Measurements from ENCODE around the gene NTRK3.

Gene NTRK3

DNA sequence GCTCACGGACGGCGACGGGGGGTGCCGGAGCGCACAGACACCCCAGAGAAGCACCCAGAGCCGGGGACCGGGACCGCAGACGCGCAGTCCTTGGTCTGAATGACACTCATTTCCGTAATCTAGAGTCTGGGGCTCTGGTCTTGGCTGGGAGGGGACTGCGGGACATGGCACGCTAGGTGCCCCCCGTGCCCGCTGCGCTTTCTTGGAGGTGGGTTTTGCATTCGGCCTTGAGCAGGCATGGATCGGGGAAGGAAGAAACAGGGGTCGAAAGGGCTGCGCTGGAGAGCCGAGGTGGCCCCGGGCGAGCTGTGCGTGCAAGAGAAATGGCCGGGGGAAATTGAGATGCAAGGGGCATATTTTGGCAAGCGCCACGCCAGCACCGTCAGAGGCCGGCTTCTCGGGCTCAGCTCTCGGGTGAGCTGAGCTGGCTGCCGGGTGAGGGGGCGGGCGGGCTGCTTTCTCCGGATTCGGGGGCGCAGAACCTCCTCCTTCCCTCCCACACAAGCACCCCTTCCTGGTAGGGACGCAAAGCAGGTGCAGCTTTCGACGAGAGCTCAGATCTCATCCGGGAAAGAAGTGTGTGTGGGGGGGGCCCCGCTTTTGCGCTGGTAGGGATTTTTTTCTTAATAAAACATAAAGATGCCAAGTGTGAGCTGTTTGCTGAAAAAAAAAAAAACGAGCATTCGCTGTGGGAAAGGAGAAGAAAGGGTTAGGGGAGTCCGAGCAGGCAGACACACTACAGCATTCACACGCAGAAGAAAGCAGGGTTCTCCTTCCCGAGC, 963 bp upstream of the NTRK3 start:
- DNase-seq (ENCODE audit: low spot score): no peak

DNA sequence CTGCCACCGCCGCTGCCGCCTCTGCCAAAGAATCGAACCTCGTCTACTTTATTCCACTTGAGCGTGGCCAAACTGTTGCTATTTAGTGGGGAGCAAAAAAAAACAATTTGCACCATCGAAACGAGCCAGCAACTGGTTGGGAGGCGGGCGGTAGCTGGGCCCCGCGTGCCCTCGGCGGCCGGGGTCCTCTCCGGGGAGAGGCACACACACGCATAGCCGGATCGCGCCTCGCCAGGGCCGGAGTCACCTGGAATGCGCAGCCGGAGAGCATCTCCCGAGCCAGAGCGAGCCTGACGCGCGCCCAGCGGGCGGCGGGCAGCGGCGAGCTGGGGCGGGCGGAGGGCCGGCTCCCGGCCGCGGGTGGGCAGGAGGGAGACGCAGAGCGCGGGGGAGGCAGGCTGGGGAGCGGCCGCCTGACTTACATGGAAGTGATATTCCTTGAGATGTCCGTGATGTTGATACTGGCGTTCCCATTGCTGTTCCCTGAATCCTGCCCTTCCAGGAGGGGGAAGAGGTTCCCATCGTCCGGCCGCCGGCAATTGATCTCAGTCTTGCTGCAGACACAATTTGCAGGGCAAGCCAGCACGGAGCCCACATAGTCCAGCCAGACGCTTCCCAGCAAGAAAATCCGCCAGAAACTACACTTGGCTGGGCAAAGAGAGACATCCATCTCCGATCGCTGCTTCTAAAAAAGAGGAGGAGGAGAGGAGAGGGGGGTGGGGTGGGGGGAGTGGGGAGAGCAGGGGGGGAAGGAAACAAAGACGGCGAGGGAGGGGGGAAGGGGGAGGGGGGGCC, 858 bp downstream of the NTRK3 start:
- DNase-seq (ENCODE audit: low spot score): no peak

DNA sequence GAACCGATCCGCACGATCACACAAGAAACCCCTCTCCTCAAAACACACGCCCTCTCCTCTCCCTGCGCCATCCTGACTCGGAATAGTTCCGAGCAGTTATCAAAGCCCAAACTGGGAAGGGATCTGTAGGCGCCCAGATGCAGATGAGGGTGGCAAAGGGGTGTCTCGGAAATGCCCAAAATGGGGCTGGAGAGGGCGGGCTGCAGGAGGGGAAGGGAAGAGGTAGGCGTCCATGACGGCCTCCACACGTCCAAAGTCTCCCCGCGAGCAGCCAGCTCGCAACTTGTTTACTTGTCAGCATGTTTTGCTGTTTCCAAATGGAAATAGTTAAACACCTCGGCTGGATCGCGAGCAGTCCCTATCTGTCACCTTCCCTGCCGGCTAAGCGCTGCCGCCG, 1.5 kb downstream of the NTRK3 start:
- no peak for DNase-seq (ENCODE audit: low spot score)

DNA sequence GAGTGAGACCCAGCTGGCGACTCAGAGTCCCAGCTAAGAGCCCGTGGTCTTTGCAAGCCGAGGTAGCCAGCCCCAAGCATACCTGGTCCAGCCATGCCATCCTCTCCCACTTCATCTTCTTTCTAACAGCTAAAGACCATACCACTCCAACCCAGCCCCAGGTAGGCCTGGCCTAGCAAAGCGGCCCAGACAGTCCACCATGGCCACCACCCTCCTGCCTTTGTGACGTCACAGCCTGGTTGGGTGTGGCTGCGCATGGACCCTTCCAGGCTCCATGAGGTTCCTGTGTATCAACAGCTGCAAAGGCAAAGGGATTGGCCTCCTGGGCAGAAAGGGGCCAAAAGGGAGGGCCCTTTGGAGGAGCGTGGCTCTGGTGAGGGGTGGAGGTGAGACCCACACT, 4.1 kb downstream of the NTRK3 start:
- no peak for DNase-seq (ENCODE audit: low spot score)

DNA sequence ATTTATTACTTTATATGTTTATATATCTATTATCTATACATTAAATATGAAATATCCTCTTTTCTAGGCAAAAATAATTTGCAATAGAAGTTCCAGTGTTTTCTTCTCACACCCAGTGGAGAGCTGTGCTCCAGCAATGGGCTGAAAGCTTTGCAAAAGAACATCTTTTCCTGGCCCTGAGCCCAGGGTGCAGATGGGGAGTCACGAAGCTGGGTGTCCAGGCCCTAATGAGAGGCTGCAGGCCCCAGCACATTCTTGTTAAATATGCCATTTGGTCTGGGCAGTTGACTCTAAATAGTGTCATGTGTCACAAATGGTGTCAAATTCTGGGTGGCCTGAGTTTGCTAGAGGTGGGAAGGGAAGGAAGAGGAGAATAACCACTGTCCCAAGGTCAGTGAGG, 5.7 kb downstream of the NTRK3 start:
- DNase-seq (ENCODE audit: low spot score): no peak

DNA sequence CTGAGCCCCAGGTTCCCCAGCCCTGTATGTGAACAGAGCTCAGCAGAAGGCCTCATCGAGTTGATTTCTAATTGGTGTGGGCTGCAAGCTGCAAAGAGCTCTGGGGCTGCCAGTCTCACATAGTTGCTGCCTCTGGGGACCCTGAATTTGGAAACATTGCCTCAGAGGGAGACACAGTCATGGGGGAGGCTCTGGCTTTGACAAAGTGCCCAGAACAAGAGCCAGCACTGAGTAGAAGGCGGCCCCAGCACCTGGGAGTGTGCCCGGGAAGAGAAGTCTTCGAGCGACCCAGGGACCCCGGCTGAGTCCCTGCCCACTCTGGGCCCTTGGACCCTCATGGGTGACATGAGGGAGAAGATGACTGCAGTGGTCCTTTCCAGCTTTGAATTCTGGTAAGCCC, 7.3 kb downstream of the NTRK3 start:
- DNase-seq (ENCODE audit: low spot score): no peak

DNA sequence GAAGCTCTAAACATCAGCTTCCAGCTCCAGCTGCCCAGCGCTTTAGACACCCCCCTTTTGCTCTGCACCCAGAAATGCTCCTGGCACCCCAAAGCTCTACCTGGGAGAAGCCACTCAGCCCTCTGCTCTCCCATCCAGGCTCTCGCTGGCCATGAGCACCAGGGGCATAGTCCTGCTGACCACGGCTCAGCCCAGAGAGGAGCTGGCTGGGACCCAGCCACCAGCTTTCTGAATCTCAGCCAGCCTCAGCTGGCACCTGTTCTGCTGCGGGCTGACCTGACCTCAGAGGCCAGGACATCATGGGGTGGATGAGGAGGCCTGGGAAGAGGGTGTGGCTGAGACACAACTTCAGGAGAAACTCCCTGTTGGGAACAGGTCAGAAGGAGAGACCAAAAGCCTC, 8.6 kb downstream of the NTRK3 start:
- no peak for DNase-seq (ENCODE audit: low spot score)

DNA sequence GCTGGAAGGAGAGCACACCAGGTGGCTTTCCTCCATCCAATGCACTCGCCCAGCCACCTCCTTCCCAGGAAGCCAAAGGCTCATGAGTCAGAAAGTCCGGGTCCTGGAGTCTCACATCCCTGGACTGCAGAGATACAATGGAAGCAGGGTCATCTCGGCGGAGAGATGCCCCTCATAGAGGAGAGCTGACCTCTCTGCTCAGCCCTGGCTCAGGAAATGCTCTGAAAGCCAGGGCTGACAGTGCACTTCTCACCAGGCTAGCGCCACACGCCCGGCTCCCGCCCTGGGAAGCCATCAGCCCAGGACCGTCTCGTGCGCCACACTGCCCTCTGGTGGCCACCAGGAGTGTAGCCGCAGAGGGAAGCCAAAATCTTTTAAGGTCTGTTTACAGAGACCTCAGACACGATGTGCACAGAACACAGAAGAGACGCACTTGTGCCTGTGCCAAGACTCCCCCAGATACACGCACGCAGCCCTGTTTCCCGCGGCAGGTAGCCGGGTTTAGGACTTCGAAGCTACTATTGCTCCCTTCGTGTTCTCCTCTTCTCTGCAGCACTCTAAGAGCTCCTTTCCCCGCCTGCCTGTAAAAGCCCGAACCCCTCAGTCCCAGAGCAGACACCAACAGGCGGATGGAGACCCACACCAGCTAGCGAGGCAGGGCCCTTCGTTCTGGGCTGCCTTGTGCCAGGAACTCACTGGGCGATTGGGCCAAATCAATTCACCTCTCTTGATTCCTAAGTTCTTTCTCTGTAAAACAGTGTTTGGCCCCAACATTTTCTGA, 9.7 kb downstream of the NTRK3 start:
- DNase-seq (ENCODE audit: low spot score): peak; percentile 82

DNA sequence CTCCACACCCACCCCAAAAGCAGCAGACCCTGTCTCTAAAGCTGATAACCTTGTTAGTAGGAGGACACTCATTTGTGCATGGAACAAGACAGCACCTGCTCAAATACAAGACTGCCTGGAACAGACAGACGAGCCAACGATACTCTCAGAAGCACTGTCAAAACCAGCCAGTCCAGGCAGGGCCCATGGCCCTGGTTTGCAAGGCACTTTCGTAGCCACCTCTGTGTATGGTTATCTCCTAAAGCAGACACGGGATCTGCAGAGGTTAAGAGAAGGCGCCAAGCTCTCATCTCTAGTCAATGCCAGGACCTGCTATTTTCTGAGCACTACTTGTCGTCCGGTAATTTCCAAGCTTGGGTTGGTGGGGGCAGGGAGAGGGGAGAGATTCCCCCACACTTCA, 10.5 kb downstream of the NTRK3 start:
- DNase-seq (ENCODE audit: low spot score): no peak

DNA sequence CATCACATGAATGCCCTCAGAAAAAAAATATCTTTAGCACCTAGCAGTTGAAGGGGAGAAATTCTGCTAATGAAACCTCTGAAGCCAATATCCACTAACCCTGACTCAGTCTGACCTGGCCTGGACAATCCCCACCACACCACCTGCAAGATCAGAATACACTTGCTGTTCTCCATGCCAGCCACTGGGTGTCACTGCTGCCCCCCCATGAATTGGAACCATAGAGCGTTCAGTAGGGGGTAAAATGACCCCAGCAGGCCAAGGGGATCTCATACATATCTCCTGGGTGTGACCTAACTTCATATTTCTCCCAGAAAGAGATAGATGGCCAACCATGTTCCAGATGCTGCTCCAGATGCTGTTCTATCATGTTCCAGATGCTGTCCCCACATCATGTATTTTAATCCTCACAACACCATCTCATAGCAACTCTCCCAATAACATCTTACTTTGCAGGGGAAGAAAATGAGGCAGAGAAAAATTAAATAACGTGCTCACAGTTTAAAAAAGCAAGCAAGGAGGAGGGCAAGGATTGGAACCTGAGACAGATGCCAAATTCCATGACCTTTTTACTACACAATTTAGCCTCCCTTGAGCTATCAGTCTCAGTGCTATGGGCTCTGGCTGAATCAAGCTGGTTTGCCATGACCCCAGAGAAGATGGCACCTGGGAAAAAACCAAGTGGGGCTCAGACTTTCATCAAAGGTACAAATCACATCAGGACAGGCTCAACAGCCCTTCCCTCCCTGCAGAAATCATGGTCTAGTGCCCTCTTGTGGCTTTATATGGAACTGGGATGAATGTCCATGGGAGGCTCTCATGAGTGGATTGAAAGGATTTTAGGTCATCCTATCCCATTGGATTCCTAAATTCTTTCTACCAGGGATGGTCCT, 12.4 kb downstream of the NTRK3 start:
- DNase-seq (ENCODE audit: low spot score): no peak

DNA sequence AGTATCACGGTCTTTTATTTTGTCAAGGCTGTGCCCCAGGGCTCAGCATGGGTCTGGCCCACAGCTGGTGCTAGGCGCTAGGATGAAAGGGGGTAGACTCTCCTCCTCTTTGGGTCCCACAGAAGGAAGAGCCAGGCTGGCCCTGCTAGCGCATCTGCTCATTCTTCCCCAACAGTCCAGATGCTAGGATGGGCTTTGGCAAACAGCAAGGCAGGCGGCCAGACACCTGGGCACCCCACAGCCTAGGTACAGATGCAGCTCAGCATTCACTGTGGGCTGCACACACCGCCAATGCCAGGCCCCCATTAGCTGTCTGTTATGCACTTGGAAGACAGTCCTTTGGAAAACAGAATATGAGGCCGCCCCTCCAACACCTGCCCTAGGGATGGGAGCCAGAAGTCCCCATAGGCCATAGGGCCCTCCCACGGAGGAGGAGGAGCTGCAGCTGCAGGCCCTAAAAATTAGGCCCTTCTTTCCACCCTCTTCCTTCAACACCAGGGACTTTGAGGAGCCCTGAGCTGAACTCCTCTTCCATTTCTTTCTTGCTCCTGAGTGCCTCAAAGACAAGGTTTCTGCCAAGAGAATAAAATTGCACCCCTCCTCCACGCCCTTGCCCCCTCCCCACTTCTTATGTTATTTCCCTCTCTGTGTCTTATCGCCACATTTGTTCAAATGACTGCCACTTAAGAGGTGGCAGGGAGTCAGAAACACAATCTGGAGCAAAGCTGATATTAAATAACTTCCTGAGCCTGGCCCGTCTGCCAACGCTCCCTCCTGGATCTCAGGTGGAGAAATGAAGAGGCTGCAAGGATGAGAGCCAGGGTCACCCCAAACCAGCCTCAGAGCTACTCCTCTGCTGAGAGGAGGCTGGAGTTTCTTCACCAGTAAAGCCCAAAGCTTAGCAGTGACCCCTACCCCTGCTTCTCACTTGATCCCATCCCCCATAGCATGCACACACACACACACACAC, 13.7 kb downstream of the NTRK3 start:
- DNase-seq (ENCODE audit: low spot score): no peak

DNA sequence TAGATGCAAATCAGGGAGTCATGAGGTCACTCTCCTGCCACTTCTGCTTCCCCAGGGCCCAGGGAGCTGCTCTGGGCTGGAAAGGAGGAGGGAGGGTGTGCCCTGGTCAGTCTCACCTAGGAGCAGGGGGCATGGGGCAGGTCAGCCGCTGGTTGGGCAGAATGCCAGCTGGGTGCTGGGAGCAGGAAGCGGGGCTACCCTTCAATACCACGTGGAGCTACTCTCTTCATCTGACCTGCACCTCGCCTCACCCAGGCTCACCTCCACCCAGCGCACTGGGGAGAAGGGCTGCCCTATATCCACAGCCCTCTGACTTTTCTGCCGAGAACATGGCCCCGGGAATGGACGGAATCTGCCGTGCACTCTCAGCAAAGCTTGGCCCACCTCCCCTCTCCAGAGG, 15.1 kb downstream of the NTRK3 start:
- DNase-seq (ENCODE audit: low spot score): no peak

DNA sequence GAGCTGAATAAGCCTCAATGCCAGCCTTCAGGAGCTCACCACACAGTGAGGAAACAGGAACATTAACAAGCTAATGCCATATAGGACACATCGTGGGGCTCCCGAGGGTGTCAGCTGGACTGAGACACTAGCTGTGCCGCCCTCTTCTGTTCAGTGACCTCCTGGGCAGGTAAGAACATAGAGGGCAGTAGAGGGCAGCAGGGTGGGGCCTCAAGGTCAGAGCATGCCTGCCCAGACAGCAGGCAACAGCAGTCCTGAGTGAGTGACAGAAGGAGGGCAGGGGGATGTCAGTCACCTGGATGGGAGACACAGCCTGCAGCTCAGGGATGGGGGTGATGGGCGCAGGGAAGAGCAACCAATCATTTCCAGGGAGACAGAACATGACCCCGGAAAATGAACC, 15.5 kb downstream of the NTRK3 start:
- no peak for DNase-seq (ENCODE audit: low spot score)

DNA sequence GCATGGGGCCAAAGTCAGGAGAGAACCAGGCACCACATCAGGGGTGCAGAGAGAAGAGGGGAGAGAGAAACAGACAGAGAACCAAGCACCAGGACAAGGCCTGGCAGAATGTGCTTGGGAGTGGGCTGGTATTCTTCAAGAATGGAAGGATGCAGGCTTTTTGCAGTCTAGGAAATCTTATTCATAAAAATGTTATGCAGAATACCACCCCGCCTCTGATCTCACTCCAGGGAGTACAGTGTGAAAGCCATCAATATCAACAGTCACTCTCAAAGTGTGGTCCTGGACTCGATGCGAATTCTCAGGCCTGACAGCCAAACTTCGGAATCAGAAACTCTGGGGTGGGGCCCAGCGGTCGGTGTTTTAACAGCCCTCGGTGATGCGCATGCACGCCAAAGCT, 16.9 kb downstream of the NTRK3 start:
- DNase-seq (ENCODE audit: low spot score): no peak

DNA sequence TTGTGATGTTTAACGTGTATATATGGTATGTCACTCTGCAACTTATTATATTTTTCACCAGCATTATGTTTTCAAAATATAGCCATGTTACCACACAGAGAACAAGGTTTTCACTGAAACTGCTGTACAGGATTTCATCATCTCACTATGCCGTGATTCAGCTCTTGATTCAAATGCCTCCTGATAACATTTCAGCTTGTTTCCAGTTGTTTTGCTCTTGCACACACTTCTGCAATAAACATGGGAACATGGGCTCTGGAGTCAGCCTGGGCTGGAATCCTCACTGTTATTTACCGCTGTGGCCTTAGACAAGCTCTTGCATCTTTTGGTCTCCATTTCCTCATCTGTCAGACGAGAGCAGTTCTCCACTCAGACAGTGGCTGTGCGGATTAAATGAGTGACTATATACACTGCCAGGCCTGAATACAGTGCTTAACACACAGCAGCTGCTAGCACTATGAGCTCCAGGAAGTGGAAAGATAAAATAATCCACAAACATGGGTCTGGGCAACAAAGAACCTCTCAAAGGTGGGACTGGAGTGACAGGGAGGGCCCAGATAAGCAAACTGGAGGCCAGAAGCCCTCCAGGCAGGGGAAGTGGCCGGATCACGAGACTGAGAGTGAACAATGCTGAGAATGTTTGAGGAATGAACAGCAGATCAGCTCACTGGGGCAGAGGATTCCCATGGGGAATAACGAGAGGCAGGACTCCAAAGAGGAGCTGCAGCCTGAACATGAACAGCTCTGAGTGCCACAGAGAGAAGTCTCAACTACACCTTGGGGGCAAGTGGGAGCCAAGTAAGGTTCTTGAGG, 17.7 kb downstream of the NTRK3 start:
- DNase-seq (ENCODE audit: low spot score): no peak

DNA sequence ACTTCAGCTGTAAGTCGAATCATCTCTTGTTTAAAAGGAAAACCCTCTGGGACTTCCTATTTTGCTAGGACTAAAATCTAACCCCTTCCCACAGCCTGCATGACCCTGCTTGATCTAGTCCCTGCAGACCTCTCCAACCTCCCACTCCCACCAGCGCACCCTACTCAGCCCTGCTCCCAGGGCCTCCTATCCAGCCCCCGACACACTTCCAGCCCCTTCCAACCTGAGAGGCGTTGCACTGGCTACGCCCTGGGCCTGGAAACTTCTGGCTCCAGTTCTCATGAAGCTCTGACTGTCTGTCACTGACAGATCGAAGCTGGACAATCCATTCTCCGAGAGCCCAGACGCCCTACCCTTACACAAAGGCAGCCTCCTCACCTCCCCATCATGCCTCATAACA, 21.8 kb downstream of the NTRK3 start:
- no peak for DNase-seq (ENCODE audit: low spot score)

DNA sequence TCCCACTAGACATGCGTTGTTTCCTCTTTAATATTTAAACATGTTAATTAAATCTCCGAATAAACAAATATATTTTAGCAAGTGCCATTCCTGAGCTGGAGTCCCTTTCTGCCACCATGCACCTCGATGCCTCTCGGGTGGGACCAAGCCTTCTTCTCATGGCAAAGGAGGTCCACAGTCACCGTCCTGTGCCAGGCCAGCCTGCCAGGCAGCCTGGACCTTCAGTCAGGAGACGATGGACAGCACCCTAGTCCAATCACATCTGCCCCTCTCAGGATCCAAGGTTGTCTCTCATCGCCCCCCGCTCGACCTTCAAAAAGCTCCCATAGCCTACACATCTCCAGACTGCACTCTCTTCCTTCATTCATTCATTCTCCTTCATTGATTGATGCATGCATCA, 22.6 kb downstream of the NTRK3 start:
- DNase-seq (ENCODE audit: low spot score): no peak

DNA sequence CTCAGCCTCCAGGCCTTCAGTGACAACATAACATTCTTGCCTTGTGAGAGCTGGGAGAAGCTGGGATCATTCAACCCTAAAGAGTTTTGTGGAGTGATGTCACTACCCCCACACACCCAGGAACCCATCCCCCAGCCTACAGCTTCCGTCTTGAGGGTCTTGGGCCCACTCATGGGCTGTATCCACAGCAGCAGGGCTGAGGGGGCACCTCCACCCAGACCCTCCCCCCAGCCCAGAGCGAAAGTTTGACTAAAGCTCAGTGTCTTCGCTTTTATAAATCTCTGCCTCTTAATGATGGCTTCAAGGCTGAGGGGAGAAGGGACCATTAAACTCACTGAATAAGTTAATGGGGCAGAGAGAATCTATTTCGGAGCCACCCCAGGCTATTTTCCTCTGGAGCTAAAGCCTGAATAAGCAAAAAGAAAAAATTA, 23.8 kb downstream of the NTRK3 start:
- no peak for DNase-seq (ENCODE audit: low spot score)

DNA sequence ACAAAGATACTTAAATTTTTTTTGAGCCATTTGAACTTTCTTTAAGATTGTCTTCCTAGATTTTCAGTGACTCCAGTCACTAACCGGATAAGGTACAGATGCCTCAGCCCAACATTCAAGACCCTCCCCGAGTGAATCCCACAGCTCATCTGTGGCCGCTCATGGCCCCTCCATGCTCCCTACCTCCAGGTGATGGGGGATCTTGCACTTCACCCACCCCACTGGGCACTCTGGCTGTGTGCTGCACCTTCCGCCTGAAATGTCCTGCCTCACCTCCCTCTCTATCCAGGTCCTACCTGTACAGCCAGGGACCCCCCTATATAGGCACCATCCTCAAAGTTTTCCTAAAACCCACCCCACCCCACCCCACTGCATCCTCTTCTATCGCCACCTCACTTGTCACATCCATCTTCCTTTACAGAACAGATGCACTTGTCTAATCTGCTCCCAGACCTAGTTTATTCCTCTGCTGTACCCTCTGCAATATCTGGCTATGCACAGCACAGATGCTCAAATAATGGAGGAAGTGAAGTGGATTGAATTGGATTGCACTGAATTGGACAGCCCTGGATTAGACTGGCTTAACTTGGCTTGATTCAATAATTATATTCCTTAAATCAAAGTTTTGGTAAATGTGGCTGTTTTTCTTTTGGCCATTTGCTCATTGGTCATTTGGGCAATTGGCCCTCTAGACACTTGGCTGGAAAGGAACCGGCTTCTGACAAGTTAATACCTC, 24.5 kb downstream of the NTRK3 start:
- DNase-seq (ENCODE audit: low spot score): no peak
